Frontal cortex (tissue), 4 donors: ENCODE measurements around the gene NCAM2. TPM values are rescaled to one million over a fixed set of nuclear protein-coding genes. Genes with fewer than 3 reads are reported as not detected.
A peak's percentile ranks its signal among the peaks of the same experiment; 100 is the strongest.

Source experiments
- DNase-seq, 2 donors: peaks; one replicate each; pipeline ENCODE4 v3.0.0; 2012; ENCODE audit warnings: low spot score in 2 of 2
- FAIRE-seq: peaks from 2 replicates; lab custom pipeline; 2012; peaks lifted over from hg19 to GRCh38; lab: Jason Lieb, UNC
- total RNA-seq: library from RNA; depleted of rRNA; stranded (reverse); fragments of >200 nt; gene quantifications from one replicate; pipeline ENCODE4 v1.2.3, GENCODE V29; 2014
- donor health status: control.
- donor health status: control.
- donor health status: control.

The NCAM2 gene
- total RNA-seq, 1 donor from 2014 or later = 63.6 TPM

GRCh38 chr21:21159253-21159899 lies 161.2 kb downstream of the NCAM2 start:
- DNase-seq = no peak
- no peak for FAIRE-seq

- FAIRE-seq = no peak
- no peak for DNase-seq
These were observed 164.6 kb downstream of the NCAM2 start for GRCh38 chr21:21162786-21163185.

DNA sequence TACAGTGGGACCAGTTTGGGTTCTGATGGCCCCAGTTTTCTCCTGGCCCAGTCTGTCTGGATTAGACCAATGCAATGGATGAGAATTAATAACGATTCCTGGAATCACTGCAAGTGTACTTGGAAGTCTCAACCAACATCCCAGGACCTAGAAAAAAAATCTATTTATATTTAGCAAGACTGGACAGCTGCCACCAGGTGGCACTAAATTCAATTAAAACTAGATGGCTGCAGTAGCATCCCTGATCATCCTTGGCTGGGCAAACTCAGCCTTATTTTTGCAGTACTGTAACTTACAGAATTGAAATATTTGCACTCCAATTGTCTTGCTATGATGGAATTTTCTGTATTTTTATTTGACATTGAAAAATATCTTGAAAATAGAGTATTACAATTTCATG lies 165.7 kb downstream of the NCAM2 start:
- FAIRE-seq = no peak

GRCh38 chr21:21165063-21165645 lies 166.9 kb downstream of the NCAM2 start:
- FAIRE-seq (no peak), DNase-seq (no peak)

More for the DNA sequence above, 165.7 kb downstream of the NCAM2 start:
- DNase-seq = peak in 1 of 2 donors; percentile 13

DNA sequence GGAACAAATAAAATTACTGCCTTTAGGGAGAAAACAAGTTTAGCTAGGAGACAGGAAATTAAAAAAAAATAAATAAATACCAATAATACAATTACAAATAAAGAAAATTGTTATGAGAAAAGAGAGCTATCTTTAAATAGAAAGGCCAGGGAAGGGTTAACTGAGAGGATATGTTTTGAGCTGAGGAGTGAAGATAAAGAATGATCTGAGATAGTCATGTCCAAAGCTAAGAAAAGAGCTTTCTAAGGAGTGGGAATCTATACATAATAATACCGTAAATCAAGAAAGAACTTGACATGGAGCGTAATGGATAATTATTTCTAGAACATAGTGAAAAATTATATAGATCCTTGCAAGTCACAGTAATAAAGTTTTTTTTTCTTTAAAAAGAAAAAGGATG lies 176.5 kb downstream of the NCAM2 start:
- no peak for FAIRE-seq
- DNase-seq = no peak

GRCh38 chr21:21175798-21176334 lies 177.7 kb downstream of the NCAM2 start:
- FAIRE-seq = no peak
- no peak for DNase-seq

DNA sequence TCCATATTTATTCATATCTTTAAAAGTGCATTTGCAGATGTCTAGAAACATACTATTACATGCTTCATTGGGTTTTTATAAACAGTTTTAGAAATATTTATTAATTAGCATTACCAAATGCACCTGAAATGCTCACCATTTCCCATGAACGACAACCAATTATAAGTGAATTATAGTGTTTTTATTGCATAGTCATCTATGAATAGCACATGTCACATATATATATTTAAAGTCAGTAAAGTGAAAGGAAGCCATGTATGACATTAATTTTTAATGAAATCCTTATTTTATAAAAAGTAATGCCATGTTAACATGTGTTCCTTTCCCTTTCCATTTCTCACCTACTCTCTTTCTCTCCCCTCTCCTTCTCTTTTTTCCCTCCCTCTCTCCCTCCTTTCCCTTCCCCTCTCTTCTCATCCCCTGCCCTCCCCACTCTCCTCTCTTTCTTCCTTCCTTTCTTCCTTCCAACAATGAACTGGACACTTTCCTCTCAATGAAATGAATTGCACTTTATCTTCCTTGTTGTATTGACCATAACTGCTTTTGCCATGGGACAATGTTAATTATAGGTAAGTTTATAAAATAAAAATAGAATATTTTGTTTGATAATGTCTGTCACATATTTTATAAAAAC lies 179.3 kb downstream of the NCAM2 start:
- DNase-seq (no peak), FAIRE-seq (no peak)

GRCh38 chr21:21179619-21180298 lies 181.6 kb downstream of the NCAM2 start:
- DNase-seq (no peak), FAIRE-seq (no peak)

GRCh38 chr21:21182401-21183010 lies 184.3 kb downstream of the NCAM2 start:
- FAIRE-seq (no peak), DNase-seq (no peak)

- DNase-seq = no peak
- FAIRE-seq = no peak
These were observed 184.9 kb downstream of the NCAM2 start for GRCh38 chr21:21183092-21183491.

DNA sequence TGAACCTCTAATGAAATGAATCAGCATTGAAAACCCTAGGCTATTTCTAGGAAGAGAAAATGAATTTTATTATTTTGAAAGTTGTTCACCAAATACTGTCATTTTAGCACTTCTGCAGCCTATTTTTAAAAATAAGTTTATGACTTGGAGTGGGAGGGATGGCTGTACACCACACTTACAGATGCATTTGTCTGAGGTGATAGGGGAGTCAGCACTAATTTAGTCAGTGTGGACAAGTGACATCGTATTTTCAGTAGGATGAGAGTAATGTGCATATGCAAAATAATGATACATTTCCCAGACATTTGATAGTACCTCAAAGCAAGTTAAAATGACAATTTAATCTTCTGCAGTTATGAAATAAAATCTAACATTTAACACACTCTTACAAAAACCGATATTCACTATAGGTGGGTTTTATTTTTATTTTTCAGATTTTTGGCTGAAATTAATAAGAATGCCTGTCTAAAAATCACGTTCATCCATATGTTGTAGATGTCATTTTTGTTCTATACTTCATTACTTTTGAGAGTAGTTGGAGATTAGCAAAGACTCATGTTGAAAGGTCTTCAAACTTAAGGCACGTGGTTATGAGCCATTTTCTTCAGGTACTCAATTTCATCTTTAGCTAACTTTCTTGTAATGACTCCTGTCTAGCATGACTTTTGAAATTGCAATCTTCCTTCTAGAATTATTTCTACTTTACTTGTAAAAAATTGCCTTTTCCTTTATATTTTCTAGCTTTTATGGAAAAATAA lies 186.7 kb downstream of the NCAM2 start:
- FAIRE-seq (no peak), DNase-seq (no peak)

DNA sequence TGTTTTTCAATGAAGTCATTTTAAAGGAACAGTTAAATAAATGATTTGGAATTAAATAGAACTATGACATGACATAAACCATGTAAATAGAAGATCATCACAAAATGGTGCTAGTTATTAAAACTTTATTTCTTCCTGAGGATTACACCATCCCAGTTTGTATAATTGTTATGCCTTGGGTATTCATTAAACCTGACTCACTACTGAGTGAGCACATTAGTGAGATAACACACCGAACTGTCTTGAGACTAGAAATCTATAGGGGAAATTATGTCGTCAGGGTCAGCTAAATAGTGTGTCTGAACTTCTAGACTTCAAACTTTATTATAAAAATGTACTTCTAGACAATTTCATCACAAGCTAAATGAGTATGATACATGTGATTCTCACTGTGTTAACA lies 189.4 kb downstream of the NCAM2 start:
- DNase-seq (no peak), FAIRE-seq (no peak)

DNA sequence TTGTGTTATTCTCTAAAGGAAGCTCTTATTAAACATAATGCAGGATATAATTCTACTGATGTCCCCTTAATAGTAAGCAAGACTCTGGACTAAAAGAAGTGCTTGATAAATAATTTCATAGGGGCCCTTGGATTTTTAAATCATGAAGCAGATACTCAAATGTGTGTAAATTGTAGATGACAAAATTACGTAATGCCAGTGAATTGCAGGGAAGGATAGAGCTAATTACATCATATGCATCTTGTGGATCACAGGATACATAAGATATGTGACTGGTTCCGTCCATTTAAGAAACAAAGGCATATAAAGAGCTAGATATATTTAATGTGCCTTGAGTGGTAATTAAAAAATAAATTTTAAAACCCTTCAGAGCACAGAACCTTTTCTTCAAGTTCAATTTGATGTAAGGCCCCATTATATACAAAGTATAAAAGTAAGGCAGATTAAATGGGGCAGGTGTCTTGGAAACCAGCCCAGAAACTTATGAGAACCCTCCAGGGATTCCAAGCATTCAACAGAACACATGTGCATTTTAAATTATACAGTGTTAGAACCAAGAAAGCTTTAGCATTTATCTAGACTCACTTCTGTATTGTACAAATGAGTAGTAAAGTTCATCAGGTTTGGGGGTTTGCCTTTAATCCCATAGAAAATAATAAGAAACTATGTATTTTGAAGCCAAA lies 190.4 kb downstream of the NCAM2 start:
- no peak for DNase-seq
- no peak for FAIRE-seq

DNA sequence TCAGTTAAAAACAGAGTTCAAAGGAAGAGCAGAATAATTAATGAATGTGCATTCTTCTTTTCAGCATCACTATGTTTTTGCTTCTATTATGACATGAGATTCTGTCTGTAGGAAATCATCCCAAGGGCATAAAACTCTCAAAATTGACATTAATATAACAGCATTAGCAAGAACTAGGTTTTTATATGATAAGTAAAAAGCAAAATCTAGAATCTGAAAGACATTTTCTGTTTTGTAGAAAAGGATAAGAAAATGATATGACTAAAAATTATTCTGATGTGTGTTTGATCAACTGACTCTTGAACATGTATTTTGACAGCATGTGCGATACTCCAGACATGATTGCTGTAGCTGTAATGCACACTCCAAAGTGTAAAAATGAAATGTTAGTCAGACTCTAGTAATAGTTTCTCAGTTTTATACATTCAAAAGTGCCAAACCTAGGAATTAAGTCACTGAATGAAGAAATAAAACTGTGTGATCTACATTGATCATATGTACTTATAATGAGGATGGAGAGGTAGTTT lies 197.3 kb downstream of the NCAM2 start:
- FAIRE-seq = no peak
- no peak for DNase-seq

- no peak for FAIRE-seq
These were observed 197.9 kb downstream of the NCAM2 start for GRCh38 chr21:21196087-21196486.

DNA sequence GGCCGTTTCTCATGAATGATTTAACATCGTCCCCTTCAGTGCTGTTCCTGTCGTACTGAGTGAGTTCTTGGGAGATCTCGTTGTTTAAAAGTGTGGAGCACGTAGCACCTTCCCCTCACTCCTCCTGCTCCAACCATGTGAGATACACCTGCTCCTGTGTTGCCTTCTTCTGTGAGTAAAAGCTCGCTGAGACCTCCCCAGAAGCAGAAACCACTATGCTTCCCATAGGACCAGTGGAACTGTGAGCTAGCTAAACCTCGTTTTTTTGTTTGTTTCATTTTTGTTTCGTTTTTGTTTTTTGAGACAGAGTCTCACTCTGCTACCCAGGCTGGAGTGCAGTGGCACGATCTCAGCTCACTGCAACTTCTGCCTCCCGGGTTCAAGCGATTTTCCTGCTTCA lies 198.6 kb downstream of the NCAM2 start:
- no peak for FAIRE-seq

More at GRCh38 chr21:21196087-21196486, 197.9 kb downstream of the NCAM2 start:
- DNase-seq = no peak

DNA sequence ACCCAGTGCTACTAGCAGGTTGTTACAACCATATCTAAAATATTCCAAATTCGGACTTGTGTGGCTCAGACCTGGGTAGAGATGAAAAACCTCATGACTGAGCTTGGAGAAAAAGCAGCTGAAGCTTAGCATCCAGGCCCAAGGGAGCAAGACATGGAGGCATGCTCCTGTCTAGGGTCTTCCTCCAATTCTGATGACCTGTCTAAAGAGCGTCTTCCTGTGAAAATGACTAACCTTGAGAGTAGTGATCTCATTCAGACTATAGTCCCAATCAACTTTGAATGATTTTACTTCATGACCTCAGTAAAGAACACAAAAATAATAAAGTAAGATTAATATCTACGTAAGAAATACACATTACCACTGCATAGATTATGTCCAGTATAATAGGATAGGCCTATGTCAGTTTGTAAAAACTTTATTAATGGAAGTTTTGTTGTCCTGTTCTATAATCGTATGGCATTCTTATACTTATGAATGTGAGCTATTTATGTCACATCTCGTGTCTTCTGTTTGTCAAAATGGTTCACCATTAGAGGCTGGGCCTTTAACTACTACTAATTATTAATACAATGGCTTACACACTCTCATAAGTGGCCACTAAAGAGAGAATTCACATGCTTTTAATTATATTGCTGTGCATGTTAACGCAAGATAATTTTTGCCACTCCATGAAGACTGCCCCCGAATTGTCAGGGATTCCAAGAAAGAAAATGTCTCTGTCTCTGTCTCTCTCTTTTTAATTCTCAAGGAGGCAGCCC lies 201.3 kb downstream of the NCAM2 start:
- FAIRE-seq (no peak), DNase-seq (no peak)

More for the DNA sequence above, 198.6 kb downstream of the NCAM2 start:
- no peak for DNase-seq
